GM19324 (cell line): ENCODE data around the gene SHC3.

Source experiments
- ATAC-seq: cut with Tn5 transposase; IDR thresholded peaks from one replicate; pipeline ENCODE4 v1.9.1; 2021; ENCODE audit warnings: mild to moderate bottlenecking, moderate library complexity; ENCODE audit not compliant: unreplicated experiment, low FRiP score

Gene SHC3

DNA sequence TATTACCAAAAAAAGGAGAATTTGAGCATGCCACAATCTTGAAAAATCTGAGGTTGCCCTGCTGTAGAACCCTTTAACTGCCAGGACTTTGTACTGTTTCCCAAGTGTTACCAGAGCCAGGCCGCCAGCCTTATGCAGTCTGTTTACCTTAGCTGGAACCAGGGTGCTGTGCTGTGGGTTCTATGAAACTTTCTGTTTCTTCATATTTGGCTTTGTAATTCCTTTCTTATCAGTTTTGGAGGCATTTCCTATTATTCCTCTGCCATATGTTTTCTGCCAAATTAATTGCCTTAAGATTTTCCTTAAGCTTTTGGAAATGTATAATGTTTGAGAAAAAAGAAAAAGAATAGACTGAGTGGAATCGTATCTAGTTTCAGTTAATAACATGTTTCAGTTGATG is 185.3 kb downstream of the SHC3 start:
- no peak for ATAC-seq

DNA sequence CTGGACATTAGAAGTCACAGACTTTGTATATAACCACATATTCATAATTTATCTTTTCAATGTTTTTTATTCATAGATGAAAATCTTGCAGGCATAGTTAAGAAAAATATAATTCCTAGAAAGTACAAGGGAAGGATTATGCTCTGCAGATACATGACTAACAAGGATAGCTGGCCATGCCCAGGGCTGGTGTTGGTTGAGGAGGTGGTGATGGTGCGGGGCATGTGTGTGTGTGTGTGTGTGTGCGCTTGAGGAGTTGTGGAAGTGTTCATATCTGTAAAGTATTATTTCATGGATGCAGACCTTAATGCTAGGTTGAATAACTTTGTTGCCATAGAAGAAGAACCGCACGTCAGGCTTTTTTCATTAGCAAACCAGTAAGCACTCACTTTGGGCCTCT is 186.1 kb downstream of the SHC3 start:
- ATAC-seq: no peak

DNA sequence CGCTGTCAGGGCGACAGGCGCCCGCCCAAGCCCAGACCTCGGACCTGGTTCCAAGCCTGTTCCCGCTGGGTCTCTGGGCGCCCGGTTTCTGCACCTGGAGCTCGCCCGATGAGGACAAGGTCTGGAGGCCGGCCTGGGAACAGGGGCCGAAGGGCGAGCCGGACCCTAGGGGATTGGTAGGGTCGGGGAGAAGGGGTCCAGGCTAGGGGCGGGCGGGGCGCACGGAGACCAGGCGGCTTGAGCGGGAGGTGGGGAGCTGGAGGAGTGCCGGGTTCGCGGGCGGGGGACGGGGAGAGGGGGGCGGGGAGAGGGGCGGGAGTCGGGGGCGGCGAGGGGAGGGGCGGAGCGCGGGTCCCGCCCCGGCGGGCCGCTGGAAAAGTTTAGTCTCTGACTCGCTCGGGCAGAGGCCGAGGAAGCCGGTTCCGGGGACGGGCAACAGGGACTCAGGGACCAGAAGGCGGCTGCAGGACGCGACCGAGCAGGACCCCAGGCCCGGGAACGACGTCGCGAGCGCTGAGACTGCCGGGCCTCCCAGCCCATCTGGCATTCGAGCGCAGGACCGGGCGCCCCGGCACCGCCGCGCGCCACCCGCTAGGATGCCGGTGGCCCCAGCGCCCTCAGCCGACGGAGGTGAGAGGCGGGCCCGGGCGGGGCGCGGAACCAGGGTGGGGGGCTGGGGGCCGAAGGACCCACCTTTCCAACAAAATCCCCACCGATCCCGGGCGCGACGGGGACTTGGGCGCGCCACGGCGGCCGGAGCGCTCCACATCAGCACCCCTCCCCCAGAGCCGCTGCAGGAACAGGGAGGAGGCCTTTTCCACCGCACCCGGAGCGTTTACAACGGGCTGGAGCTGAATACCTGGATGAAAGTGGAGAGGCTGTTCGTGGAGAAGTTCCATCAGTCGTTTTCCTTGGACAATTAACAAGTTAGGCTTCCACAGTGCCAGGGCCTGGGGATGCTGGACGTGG is 187.3 kb downstream of the SHC3 start, which contains the start of gene S1PR3:
Gene S1PR3, plus strand, starts transcription at position 403 of the 969 bp plus-strand sequence. CDS start 9,733 bp downstream, outside the sequence.
- no peak for ATAC-seq

DNA sequence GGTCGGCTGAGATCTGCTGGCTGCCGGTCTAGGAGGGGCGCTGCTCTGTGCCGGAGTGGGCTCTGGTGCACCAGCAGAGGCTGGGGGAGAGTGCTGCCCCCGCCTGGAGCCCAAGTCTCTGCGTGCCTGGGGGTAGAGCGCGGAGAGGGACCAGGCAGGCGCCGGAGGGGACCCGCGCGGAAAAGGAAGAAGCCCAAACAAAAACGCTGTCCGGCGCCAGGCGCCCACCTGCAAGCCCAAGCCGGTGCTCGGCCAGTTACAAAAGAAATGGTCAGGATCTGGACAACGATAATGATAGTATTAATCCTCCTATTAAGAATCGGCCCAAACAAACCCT is 187.9 kb downstream of the SHC3 start:
- no peak for ATAC-seq

DNA sequence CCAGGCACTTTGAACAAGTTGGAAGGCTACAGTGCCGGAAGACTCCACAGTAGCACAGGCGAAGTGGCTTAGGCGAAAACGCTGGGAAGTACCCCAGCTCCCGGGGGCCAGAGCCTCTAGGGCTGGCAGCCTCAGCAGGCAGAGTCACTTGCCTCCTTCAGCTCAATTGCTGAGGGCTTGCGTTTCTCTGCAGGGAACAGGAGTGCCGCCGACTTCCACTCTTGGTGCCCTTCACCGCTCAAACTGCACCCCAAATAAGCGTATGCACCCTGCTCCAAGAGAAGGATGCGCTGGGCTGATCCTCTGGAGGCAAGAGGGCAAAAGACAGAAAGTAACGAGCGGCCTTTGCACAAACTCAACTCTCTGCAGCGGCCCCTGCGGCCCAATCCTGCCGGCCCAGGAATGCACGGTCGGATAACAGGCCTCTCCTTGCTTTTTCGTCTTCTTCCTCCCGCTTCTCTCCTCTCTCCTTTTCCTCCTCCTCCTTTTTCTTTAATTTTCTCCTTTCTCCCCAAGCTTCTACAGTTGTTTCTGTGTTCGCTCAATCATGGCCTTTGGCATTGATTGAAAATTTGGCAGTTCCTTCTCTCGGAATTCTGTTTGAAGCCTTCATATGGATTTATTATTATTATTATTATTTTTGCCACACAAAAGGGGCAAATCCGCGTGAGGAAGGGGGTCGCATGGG is 188.4 kb downstream of the SHC3 start:
- no peak for ATAC-seq

DNA sequence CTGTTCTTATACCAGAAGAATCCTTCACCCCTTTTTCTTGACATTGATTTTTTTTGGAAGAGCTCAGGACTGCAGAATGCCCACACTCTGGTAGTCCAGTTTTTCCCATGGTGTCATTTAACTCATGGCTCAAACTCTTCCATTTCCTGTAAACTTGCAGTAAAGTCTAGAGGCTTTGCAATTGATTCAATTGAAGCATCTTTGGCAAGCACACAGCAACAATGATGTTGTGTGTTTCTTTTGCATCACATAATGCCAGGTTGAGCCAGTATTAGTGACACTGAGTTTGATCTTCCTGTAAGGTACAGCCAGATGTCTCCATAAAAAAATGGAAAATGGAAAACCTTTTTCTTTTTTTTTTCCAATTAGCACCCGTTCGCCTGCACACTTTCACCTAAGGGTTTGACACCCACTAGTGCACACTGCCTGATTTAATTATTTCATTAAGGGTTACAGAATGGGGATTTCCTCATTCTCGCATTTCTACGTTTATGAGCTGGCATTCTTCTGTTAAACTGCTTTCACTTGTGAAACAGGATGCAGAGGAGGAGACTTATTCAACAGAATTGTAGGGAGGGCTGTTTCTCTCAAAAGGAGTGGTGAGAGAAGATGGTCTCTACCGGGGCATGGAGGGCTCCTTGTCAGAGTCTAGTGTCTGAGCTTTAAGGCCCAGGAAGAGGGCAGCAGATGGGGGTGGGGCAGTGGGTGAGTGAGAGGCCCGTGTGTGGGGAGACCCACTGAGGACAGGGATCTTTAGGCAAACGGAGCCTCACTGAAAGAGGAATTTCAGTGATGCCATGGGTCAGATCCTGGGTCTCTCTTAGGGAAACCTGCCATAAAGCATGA is 189.6 kb downstream of the SHC3 start:
- ATAC-seq: no peak

DNA sequence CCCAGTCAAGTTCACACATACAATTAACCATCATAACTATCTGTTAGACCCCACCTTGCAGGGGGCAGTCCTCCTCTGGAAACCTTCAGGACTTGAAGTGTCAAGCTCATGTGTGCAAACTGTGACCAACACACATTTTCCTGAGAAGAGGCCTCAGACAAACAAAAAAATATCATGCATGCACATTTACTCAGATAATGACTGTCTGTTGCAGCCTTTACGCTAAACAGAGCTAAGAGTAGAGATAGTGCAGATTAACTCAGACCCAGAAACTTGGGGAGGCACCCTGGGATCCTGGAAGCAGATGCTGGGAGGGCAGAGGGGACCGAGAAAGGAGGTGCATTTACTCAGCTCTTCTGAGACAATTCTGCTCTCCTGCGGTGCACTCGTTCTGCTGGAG is 191.0 kb downstream of the SHC3 start:
- ATAC-seq: no peak

DNA sequence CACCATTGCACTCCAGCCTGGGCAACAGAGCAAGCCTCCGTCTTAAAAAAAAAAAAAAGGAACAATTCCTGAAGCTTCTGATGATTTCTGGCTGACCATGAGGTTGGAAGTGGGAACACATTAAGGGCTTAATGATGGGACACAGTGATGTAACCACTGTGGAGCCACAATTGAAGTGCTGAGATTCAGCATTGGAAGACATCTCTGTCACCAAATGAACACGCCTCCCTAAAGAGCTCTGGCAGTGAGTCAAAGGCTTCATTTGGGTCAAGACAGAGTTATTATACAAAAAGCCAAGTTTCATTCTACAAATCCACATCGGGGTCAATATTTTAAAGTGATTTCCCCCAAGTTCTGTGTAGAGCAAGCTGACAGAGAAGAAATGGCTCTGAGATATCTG is 191.8 kb downstream of the SHC3 start:
- no peak for ATAC-seq

DNA sequence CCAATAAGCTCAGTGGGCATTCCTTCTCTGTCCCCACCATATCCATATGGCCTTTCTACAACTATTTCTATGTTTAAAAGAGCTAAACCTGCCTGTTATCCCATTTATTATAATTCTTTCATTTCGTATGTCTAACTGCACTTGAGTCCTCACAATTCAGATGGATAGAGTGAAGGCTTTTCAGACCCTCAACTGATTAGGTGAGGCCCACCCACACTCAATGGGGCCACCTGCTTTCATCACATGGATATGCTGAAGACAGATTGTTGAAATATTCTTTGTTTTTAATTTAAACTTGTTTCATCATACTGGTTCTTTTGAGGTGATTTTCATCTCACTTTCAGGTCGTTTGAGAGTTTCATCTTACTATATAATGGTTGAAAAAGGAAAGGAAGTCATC is 193.0 kb downstream of the SHC3 start:
- ATAC-seq: no peak

DNA sequence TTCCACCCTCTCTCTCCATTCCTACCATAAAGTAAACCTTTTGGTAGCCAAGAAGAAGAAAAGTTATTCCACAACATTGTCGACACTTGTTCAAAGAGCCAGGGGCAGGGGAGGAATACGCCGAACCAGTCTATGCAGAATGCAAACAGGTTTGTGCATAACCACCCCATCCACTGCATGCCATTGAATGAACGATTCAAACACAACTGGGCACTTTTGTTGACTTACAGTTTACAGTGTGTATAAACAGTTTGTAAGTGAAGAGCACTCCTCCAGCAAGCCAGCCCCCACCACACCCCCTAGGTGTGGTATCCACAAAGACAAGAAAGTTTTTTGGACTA is 194.1 kb downstream of the SHC3 start:
- ATAC-seq: no peak

DNA sequence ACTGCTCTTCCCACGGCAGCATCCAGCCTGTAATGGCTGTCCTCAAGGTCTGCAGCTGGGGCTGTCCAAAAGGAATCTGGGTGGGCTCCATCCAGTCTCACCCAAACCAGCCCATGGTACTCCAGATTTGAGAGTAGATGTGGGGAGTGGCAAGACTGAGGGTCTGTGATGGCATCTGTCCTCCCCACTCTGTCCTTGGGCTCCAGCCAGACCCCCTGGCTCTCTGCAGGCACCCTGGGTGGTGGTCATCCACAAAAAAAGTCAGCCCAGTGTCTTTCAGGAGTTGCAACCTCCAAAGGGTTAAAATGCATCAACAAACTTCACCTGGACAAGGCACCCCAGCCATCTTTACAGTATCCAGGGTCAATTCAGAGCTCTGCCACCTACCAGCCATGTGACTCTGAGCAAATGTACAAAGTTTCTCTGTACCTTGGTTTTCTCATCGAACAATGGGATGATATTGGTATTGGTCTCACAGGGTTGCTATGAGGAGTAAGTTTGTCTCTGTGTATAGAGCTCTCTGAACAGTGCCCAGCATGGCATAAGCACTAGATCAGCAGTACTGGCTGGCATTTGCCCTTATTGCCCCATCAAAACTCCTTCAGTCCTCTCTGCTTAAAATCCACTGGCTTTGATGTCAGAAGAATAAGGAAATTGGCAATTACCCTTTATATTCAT is 194.6 kb downstream of the SHC3 start:
- ATAC-seq: no peak

DNA sequence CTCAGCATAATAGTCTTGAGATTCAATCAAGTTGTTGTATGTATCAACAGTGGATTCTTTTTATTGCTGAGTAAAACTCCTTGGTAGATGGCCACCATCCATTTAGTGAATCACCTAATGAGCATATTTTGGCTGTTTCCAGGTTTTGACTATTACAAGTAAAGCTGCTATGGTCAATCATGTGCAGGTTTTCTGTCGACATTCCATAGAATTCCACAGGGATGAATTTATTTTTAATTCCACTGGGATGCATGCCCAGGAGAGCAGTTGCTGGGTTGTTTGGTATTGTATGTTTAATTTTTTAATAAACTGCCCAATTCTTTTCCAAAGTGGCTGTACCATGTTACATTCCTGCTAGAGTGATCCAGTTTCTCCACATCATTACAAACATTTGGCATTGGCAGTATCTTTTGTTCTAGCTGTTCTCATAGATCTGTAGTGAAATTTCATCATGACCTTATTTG is 197.8 kb downstream of the SHC3 start:
- ATAC-seq: no peak

DNA sequence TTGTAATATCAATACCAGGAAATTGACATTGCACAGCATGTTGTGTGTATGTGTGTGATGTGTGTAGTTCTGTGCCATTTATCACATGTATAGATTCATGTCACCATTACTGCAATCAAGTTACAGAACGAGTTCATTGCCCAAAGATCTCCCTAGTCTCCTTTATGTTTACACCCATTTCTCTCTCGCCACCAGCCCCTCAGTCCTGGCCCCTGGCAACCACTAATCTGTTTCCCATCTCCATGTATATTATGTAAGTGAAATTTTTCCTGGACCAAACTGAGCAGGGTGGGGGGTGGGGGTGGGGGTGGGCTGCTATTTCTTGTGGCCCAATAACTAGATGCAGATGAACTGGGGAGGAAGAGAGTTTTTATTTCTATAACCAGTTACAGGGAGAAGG is 198.8 kb downstream of the SHC3 start:
- ATAC-seq: no peak

DNA sequence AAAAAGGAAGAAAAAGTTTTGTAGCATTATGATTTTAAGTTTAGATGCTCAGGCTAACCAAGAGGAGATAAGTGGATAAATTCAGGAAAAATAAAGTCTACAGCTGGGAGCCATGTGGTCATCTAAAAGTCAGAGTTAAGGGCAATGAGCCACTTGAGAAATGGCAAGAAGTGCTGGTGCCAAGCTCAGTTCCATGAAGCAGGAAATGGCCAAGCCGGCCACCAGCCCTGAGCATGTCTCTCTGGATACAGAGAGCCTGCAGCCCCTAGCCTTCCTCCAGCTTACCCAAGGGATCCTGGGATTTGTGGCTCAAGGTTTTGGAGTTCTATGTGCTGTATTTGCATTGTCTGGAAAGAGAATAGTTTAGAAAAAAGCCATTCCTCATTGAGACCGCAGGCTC is 199.6 kb downstream of the SHC3 start:
- ATAC-seq: no peak

DNA sequence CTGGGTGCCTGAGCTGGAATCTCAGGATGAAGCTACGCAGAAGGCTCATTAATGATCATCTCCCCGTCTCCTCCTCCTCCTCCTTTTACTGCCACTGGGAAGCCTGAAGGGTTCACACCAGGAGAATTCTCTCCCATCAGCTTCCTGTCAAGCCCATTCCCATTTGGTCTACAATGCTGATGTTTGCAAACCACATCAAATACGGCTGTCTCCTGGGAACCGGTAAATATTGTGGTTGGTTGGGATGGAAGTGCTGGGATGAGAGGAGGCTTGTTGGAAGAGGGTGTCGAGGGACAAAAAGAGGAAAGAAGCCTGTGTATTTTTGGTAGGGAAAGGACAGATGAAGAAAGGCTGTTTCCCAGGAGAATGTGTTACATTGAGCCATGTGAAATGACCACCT is 200.6 kb downstream of the SHC3 start:
- no peak for ATAC-seq

DNA sequence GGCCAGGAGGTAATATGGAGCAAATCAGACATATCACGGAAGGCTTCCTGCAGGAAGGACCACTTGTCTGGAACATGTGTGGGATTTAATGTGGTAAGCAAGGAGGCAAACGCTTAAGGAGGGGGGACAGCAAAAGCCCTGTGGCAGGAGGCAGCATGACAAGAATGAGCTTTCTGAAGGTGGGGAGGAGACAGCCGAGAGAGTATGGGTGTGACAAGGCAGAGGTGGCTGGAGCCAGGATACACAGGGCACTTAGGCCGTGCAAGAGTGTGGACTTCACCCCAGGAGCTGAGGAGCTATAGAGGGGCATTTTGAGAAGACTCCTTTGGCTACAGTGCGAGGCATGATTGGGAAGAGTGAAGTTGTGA is 201.7 kb downstream of the SHC3 start:
- no peak for ATAC-seq

DNA sequence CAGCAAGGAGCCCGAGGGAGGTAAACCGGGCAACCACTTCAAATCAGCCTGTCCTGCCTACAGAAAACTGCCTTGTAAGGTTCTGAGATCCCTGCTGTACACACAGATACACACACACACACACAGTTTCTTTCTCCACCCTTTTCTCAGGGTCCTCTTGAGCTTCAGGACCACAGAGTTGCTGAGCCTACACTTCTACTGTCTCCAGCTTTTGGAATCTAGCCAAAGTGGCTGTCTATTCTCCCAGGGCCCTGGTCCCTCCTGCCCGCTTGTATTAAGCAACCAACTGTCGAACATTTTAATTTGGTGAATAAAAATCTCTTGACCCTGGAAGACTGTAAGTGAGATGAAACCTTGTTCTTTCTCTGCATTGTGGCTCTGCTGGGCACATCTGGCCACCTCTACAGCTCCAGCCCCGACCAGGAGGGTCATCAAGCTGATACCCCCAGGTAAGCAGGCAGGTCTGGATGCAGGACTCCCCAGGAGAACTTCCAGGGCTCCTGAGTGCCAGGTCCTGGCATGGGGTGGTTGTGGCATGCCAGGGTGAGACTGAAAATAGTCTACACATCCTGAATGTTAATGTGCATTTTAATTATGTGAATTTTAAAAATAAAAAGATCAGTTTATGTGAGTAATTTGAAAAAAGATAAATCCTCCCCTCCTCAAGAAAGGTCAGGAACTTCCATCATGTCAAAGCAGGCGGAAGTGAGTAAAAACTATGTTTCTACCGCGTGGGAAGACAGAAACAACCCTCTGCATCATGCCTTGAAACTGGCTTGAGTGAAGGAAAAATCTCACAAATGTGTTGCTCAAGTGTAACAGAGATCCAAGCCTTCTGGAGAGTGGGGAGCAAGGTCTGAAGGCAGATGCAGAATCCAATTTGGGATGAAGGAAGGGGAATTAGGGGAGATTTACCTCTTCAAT is 202.4 kb downstream of the SHC3 start:
- ATAC-seq: no peak

DNA sequence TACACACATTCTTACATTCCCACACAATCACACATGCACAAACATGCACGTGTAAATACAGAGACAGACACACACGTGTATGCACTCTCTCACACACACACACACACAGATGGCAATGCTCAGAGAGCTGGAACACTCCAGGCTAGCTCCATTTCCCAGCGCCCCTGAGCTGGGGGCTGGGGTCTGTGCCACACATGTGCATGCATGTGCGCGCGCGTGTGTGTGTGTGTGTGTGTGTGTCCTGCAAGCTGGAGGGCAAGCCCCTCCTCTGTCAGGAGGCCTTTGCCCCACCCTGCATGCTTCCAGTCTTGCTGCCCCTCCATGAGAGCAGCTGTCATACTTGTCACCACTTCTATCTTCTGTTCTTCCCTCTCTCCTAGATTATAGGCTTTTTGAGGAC is 204.0 kb downstream of the SHC3 start:
- ATAC-seq: no peak

DNA sequence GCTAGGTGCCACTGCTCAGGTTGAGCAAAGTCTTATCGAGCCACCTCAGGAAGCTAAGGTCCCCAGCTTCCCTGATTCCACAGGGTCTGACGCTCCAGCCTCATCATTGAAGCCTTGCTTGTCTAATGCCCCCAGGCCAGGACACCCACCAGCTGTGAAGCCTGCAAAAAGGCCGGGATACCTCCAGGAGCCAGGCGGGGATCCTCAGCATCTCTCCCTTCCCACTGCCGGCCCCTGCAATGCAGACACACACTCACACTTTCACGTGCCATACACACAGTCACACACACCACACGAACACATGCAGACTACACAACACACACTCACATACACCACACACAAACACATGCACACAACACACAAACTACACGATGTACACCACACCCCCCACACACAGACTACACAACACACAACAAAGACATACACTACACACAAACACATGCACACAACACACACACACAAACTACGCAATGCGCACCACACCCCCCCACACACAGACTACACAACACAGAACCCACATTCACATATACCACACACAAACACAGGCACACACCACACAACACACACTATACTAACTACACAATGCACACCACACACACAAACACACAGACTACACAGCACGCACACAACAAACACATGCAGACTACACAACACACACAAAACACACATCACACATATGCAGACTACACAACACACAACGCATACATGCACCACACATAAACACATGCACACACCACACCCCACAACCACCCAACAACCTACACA is 205.2 kb downstream of the SHC3 start:
- ATAC-seq: no peak
